PC-9 (cell line): ENCODE measurements around the gene USP54.

Experiments
- EZH2 ChIP-seq: fragments of 200-600 bp; sonication (generic); IDR thresholded peaks from 2 replicates; pipeline ENCODE4 v1.8.0; 2017; ENCODE audit warnings: antibody characterized with exemption, low read depth
- TF ChIP-seq, protein P1 (sequence below): fragments of 200-600 bp; sonication (generic); conservative IDR thresholded peaks from 2 replicates; pipeline ENCODE4 v1.6.1; 2017; ENCODE audit warnings: mixed run types, antibody characterized with exemption, mild to moderate bottlenecking, moderate library complexity

DNA sequence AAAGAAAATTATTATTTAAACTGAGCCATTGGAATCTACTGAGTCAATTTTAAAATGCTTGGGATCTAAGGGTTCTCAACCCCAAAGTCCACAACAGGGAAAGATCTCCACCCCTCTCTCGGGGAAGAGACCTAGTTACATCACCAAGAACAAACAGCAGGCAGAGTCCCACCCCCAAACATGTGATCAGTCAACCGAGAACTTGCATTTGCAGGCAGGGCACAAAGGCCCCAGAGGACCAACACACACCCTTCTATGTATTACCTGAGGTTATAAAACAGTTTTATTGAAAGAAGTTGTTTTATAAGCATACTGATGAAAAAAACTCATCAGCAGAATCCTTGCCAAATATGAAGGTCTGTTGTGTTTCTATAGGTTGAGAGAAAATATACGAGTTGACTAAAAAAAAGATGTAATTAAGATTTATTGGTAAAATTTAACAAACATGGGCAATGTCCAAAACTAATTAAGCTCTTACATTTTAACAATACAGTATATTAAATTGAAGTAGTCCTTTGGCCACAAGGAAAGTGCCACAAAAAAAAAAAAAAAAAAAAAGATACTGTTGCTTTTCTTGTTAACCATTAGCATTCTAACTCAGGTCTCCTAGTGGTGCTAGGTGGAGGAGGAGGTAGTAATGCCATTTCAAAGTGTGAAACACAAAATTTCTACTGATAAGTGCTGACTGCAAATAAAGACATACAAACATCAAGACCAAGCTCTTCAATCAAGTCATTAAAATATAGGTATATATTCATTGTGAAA is 975 bp upstream of the USP54 start:
- TF ChIP-seq, protein P1, sequence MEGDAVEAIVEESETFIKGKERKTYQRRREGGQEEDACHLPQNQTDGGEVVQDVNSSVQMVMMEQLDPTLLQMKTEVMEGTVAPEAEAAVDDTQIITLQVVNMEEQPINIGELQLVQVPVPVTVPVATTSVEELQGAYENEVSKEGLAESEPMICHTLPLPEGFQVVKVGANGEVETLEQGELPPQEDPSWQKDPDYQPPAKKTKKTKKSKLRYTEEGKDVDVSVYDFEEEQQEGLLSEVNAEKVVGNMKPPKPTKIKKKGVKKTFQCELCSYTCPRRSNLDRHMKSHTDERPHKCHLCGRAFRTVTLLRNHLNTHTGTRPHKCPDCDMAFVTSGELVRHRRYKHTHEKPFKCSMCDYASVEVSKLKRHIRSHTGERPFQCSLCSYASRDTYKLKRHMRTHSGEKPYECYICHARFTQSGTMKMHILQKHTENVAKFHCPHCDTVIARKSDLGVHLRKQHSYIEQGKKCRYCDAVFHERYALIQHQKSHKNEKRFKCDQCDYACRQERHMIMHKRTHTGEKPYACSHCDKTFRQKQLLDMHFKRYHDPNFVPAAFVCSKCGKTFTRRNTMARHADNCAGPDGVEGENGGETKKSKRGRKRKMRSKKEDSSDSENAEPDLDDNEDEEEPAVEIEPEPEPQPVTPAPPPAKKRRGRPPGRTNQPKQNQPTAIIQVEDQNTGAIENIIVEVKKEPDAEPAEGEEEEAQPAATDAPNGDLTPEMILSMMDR = no peak
- TF ChIP-seq EZH2 = no peak
